WTC11 (cell line): Measurements from ENCODE around the gene SEC11A. TPM values are rescaled to one million over a fixed set of nuclear protein-coding genes. Genes with fewer than 3 reads are reported as not detected.

Experiments
- ATAC-seq: fragments of 200-7000 bp; cut with Tn5 transposase; 2 replicates; pipeline ENCODE4 v1.10.0; 2021; ENCODE audit warnings: mild to moderate bottlenecking, moderate library complexity
- CTCF ChIA-PET: fragments of 300-600 bp; sonication (Branson Sonifier 250); formaldehyde crosslinking; loops from one replicate; lab custom pipeline; 2021; ENCODE audit warnings: antibody characterized with exemption; lab: Charles Lee
- POLR2A ChIA-PET: fragments of 350-600 bp; sonication (Branson Sonifier 250); formaldehyde crosslinking; loops from one replicate; lab custom pipeline; 2021; ENCODE audit warnings: antibody characterized with exemption; lab: Charles Lee
- DNase-seq: peaks from one replicate; pipeline ENCODE4 v3.0.0; 2021; ENCODE audit warnings: low spot score
- H3K27ac Mint-ChIP-seq: 2 replicates; pipeline ENCODE4 v1.8.0; 2021; ENCODE audit warnings: mixed read lengths
- H3K27me3 Mint-ChIP-seq: 2 replicates; pipeline ENCODE4 v1.8.0; 2021; ENCODE audit warnings: low read depth, mild to moderate bottlenecking, moderate library complexity, mixed read lengths
- H3K36me3 Mint-ChIP-seq: 2 replicates; pipeline ENCODE4 v1.8.0; 2021; ENCODE audit warnings: mixed read lengths
- H3K4me1 Mint-ChIP-seq: 2 replicates; pipeline ENCODE4 v1.8.0; 2022; ENCODE audit warnings: mixed read lengths
- H3K4me3 Mint-ChIP-seq: 2 replicates; pipeline ENCODE4 v1.8.0; 2021; ENCODE audit warnings: mild to moderate bottlenecking, moderate library complexity, mixed read lengths
- H3K9me3 Mint-ChIP-seq: 2 replicates; pipeline ENCODE4 v1.8.0; 2021; ENCODE audit warnings: mixed read lengths
- CBFB ChIP-seq: sonication (generic); formaldehyde crosslinking; IDR thresholded peaks from 2 replicates; pipeline ENCODE4 v1.8.1; 2022; ENCODE audit warnings: mild to moderate bottlenecking, low read depth, missing genetic modification reagents
- EMX1 ChIP-seq: fragments of 250-450 bp; sonication (Bioruptor Pico); IDR thresholded peaks from 2 replicates; pipeline ENCODE4 v1.8.0; 2021; ENCODE audit warnings: mild to moderate bottlenecking
- FOXP1 ChIP-seq: sonication (generic); formaldehyde crosslinking; IDR thresholded peaks from 2 replicates; pipeline ENCODE4 v1.8.0; 2022; ENCODE audit warnings: missing genetic modification reagents, mild to moderate bottlenecking, moderate library complexity, borderline replicate concordance
- JUN ChIP-seq: sonication (generic); formaldehyde crosslinking; IDR thresholded peaks from 2 replicates; pipeline ENCODE4 v1.8.0; 2023; ENCODE audit warnings: mild to moderate bottlenecking, missing genetic modification reagents
- KAT7 ChIP-seq: sonication (generic); formaldehyde crosslinking; IDR thresholded peaks from 2 replicates; pipeline ENCODE4 v1.8.1; 2023; ENCODE audit warnings: missing genetic modification reagents, mild to moderate bottlenecking, borderline replicate concordance
- RELA ChIP-seq: sonication (generic); formaldehyde crosslinking; IDR thresholded peaks from 2 replicates; pipeline ENCODE4 v1.8.1; 2022; ENCODE audit warnings: missing genetic modification reagents, mild to moderate bottlenecking, borderline replicate concordance
- SOX15 ChIP-seq: fragments of 250-450 bp; sonication (Bioruptor Pico); IDR thresholded peaks from 2 replicates; pipeline ENCODE4 v1.9.0; 2021; ENCODE audit warnings: mild to moderate bottlenecking
- total RNA-seq: library from RNA; stranded (reverse); gene quantifications from 3 replicates; pipeline ENCODE4 v1.2.3, GENCODE V29; 2021
- TF ChIP-seq, protein P1 (sequence below): sonication (generic); formaldehyde crosslinking; IDR thresholded peaks from 2 replicates; pipeline ENCODE4 v1.8.1; 2023; ENCODE audit warnings: mild to moderate bottlenecking, missing genetic modification reagents, borderline replicate concordance
- TF ChIP-seq, protein P2 (sequence below): sonication (generic); formaldehyde crosslinking; IDR thresholded peaks from 2 replicates; pipeline ENCODE4 v1.8.0; 2022; ENCODE audit warnings: missing genetic modification reagents
- TF ChIP-seq, protein P3 (sequence below): sonication (generic); formaldehyde crosslinking; IDR thresholded peaks from 2 replicates; pipeline ENCODE4 v1.8.0; 2022; ENCODE audit warnings: mild to moderate bottlenecking, missing genetic modification reagents
- TF ChIP-seq, protein P4 (sequence below): sonication (generic); formaldehyde crosslinking; IDR thresholded peaks from 2 replicates; pipeline ENCODE4 v1.8.0; 2022; ENCODE audit warnings: mild to moderate bottlenecking, missing genetic modification reagents
- TF ChIP-seq, protein P5 (sequence below): sonication (generic); formaldehyde crosslinking; IDR thresholded peaks from 2 replicates; pipeline ENCODE4 v1.8.1; 2023; ENCODE audit warnings: mild to moderate bottlenecking, moderate library complexity, missing genetic modification reagents
- TF ChIP-seq, protein P6 (sequence below): sonication (generic); formaldehyde crosslinking; conservative IDR thresholded peaks from 2 replicates; pipeline ENCODE4 v1.8.1; 2022; ENCODE audit warnings: mild to moderate bottlenecking, missing genetic modification reagents

Gene SEC11A
- total RNA-seq, 1 experiment from 2014 or later = 214 TPM

DNA sequence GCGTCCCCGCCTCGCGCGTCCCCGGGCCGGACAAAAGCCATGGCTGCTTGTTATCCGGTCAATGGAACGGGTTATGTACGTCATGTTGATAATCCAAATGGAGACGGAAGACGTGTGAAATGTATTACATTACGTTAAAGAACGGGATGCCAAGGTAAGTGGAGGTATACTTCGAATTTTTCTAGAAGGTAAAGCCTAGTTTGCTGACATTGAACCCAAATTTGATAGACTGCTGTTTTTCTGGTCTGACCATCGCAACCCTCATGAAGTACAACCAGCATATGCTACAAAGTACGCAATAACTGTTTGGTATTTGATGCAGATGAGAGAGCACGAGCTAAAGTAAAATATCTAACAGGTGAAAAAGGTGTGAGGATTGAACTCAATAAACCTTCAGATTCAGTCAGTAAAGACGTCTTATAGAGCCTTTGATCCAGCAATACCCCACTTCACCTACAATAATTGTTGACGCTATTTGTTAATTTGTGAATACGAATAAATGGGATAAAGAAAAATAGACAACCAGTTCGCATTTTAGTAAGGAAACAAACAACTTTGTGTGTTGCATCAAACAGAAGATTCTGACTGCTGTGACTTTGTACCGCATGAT is 81.6 kb downstream of the SEC11A start:
- Mint-ChIP-seq H3K4me3 (peak overlapping the region; percentile 85), H3K4me1 (peaks cover 49% of the 10 kb centered on the region), H3K9me3 (no peaks in the 10 kb centered on the region), H3K36me3 (peaks cover 14% of the 10 kb centered on the region), H3K27ac (no peak overlapping the region), H3K27me3 (peaks cover 16% of the 10 kb centered on the region)
- TF ChIP-seq KAT7 (CRISPR knock-in tag) = no peak
- TF ChIP-seq, protein P1, sequence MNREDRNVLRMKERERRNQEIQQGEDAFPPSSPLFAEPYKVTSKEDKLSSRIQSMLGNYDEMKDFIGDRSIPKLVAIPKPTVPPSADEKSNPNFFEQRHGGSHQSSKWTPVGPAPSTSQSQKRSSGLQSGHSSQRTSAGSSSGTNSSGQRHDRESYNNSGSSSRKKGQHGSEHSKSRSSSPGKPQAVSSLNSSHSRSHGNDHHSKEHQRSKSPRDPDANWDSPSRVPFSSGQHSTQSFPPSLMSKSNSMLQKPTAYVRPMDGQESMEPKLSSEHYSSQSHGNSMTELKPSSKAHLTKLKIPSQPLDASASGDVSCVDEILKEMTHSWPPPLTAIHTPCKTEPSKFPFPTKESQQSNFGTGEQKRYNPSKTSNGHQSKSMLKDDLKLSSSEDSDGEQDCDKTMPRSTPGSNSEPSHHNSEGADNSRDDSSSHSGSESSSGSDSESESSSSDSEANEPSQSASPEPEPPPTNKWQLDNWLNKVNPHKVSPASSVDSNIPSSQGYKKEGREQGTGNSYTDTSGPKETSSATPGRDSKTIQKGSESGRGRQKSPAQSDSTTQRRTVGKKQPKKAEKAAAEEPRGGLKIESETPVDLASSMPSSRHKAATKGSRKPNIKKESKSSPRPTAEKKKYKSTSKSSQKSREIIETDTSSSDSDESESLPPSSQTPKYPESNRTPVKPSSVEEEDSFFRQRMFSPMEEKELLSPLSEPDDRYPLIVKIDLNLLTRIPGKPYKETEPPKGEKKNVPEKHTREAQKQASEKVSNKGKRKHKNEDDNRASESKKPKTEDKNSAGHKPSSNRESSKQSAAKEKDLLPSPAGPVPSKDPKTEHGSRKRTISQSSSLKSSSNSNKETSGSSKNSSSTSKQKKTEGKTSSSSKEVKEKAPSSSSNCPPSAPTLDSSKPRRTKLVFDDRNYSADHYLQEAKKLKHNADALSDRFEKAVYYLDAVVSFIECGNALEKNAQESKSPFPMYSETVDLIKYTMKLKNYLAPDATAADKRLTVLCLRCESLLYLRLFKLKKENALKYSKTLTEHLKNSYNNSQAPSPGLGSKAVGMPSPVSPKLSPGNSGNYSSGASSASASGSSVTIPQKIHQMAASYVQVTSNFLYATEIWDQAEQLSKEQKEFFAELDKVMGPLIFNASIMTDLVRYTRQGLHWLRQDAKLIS (CRISPR knock-in tag) = no peak
- TF ChIP-seq, protein P2, sequence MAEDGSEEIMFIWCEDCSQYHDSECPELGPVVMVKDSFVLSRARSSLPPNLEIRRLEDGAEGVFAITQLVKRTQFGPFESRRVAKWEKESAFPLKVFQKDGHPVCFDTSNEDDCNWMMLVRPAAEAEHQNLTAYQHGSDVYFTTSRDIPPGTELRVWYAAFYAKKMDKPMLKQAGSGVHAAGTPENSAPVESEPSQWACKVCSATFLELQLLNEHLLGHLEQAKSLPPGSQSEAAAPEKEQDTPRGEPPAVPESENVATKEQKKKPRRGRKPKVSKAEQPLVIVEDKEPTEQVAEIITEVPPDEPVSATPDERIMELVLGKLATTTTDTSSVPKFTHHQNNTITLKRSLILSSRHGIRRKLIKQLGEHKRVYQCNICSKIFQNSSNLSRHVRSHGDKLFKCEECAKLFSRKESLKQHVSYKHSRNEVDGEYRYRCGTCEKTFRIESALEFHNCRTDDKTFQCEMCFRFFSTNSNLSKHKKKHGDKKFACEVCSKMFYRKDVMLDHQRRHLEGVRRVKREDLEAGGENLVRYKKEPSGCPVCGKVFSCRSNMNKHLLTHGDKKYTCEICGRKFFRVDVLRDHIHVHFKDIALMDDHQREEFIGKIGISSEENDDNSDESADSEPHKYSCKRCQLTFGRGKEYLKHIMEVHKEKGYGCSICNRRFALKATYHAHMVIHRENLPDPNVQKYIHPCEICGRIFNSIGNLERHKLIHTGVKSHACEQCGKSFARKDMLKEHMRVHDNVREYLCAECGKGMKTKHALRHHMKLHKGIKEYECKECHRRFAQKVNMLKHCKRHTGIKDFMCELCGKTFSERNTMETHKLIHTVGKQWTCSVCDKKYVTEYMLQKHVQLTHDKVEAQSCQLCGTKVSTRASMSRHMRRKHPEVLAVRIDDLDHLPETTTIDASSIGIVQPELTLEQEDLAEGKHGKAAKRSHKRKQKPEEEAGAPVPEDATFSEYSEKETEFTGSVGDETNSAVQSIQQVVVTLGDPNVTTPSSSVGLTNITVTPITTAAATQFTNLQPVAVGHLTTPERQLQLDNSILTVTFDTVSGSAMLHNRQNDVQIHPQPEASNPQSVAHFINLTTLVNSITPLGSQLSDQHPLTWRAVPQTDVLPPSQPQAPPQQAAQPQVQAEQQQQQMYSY (CRISPR knock-in tag) = peak; percentile 46; the same call in 1 of the 2 replicates
- no peak for TF ChIP-seq CBFB (CRISPR knock-in tag)
- no peak for TF ChIP-seq EMX1 (CRISPR knock-in tag)
- POLR2A ChIA-PET = interaction anchor here (0.6 to 1.4 kb wide), 3 partner anchors 33 to 47 kb away, joined by 3 to 4 read pairs (median 3); no protein-coding TSS in a partner anchor
- CTCF ChIA-PET = interaction anchor here (0.6 to 11.7 kb wide), 6 partner anchors 34 to 294 kb away, joined by 3 to 139 read pairs (median 8); partner anchors contain the start of gene ZSCAN2
- ATAC-seq = no peak
- DNase-seq = no peak

DNA sequence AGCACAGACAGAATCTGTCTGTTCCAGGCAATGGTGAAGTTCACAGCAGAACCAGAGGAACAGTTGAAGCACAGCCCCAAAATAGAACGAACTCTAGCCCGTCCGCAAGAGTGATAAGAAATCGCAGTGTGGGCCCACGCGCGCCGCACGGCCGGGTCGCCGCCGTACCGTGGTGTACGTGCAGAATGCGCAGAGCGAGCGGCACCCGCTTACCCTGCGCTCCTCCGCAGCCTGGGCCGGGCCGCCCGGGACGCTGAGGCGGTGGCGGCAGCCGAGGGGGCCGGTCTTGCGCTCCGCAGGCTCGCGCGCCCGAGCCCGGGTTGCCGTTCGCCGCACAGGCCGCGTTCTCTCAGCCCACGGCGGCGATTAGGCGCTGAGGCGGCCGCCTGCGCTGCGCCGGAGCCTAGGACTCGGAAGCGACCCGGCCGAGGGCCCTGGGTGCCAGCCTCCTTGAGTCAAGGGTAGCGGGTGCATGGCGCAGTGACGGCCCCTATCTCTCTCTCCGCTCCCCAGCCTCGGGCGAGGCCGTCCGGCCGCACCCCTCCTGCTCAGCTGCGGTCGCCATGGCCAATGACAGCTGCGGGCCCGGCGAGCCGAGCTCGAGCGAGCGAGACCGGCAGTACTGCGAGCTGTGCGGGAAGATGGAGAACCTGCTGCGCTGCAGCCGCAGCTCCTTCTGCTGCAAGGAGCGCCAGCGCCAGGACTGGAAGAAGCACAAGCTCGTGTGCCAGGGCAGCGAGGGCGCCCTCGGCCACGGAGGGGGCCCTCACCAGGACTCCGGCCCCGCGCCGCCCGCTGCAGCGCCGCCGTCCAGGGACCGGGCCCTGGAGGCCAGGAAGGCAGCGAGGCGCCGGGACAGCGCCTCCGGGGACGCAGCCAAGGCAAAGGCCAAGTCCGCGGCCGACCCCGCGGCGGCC is 82.4 kb downstream of the SEC11A start:
- POLR2A ChIA-PET = interaction anchor here (0.6 to 1.4 kb wide), 3 partner anchors 32 to 46 kb away, joined by 3 to 4 read pairs (median 3); no protein-coding TSS in a partner anchor
- Mint-ChIP-seq H3K27me3 (peaks cover 16% of the 10 kb centered on the region), H3K9me3 (no peaks in the 10 kb centered on the region), H3K4me1 (peaks cover 52% of the 10 kb centered on the region), H3K4me3 (peak overlapping the region; percentile 90), H3K27ac (peak overlapping the region; percentile 52; the same call in 1 of the 2 replicates), H3K36me3 (peaks cover 13% of the 10 kb centered on the region)
- ATAC-seq (peak; percentile 51), DNase-seq (peak; percentile 68)
- CTCF ChIA-PET = interaction anchor here (0.5 to 11.7 kb wide), 8 partner anchors 20 to 320 kb away, joined by 3 to 139 read pairs (median 6); partner anchors contain the start of genes WDR73 and ZSCAN2
- TF ChIP-seq, protein P3, sequence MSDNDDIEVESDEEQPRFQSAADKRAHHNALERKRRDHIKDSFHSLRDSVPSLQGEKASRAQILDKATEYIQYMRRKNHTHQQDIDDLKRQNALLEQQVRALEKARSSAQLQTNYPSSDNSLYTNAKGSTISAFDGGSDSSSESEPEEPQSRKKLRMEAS (CRISPR knock-in tag) = no peak
- TF ChIP-seq, protein P4, sequence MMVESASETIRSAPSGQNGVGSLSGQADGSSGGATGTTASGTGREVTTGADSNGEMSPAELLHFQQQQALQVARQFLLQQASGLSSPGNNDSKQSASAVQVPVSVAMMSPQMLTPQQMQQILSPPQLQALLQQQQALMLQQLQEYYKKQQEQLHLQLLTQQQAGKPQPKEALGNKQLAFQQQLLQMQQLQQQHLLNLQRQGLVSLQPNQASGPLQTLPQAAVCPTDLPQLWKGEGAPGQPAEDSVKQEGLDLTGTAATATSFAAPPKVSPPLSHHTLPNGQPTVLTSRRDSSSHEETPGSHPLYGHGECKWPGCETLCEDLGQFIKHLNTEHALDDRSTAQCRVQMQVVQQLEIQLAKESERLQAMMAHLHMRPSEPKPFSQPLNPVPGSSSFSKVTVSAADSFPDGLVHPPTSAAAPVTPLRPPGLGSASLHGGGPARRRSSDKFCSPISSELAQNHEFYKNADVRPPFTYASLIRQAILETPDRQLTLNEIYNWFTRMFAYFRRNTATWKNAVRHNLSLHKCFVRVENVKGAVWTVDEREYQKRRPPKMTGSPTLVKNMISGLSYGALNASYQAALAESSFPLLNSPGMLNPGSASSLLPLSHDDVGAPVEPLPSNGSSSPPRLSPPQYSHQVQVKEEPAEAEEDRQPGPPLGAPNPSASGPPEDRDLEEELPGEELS (CRISPR knock-in tag) = peak; percentile 45; the same call in 1 of the 2 replicates
- TF ChIP-seq FOXP1 (CRISPR knock-in tag) (peak; percentile 65; the same call in 1 of the 2 replicates), SOX15 (CRISPR knock-in tag) (no peak), RELA (CRISPR knock-in tag) (peak; percentile 64; the same call in 1 of the 2 replicates), JUN (CRISPR knock-in tag) (no peak)
- TF ChIP-seq, protein P5, sequence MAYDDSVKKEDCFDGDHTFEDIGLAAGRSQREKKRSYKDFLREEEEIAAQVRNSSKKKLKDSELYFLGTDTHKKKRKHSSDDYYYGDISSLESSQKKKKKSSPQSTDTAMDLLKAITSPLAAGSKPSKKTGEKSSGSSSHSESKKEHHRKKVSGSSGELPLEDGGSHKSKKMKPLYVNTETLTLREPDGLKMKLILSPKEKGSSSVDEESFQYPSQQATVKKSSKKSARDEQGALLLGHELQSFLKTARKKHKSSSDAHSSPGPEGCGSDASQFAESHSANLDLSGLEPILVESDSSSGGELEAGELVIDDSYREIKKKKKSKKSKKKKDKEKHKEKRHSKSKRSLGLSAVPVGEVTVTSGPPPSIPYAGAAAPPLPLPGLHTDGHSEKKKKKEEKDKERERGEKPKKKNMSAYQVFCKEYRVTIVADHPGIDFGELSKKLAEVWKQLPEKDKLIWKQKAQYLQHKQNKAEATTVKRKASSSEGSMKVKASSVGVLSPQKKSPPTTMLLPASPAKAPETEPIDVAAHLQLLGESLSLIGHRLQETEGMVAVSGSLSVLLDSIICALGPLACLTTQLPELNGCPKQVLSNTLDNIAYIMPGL = peak; percentile 79; the same call in 1 of the 2 replicates
- TF ChIP-seq, protein P2 (CRISPR knock-in tag) = peak; percentile 4; the same call in 1 of the 2 replicates
- TF ChIP-seq, protein P6, sequence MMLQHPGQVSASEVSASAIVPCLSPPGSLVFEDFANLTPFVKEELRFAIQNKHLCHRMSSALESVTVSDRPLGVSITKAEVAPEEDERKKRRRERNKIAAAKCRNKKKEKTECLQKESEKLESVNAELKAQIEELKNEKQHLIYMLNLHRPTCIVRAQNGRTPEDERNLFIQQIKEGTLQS (CRISPR knock-in tag) = no peak
